Panc1 (cell line): Measurements from ENCODE around the gene IFIT5. TPM values are rescaled to one million over a fixed set of nuclear protein-coding genes. Genes with fewer than 3 reads are reported as not detected.

Experiments used
- ATAC-seq: fragments of 200-7000 bp; cut with Tn5 transposase; 2 replicates; pipeline ENCODE4 v1.9.1; 2020; ENCODE audit warnings: mild to moderate bottlenecking, moderate library complexity
- BruUV-seq: library from RNA; stranded (reverse); fragments of 400-500 nt; replicated peaks from 2 replicates; lab custom pipeline; 2021; lab: Mats Ljungman, UMichigan
- CTCF ChIA-PET: fragments of 300-600 bp; sonication (Branson Sonifier 250); formaldehyde crosslinking; loops from one replicate; lab custom pipeline; 2022; ENCODE audit warnings: antibody characterized with exemption; lab: Charles Lee
- POLR2A ChIA-PET: fragments of 300-600 bp; sonication (Branson Sonifier 250); formaldehyde crosslinking; loops from one replicate; lab custom pipeline; 2022; ENCODE audit warnings: antibody characterized with exemption; lab: Charles Lee
- DNase-seq: peaks from one replicate; pipeline ENCODE4 v3.0.0-alpha.2; 2010; ENCODE audit warnings: low read depth, low spot score
- H3K27ac ChIP-seq: 2 replicates; pipeline ENCODE4 v1.5.1; 2011; ENCODE audit warnings: mild to moderate bottlenecking, low read length, inconsistent platforms
- H3K27me3 ChIP-seq: fragments of 200-500 bp; sonication (Bioruptor generic); 2 replicates; pipeline ENCODE4 v1.6.0; 2014; ENCODE audit warnings: low read length, inconsistent platforms; ENCODE audit not compliant: control insufficient read depth, insufficient read depth
- H3K36me3 ChIP-seq: fragments of 200-500 bp; sonication (Bioruptor generic); 2 replicates; pipeline ENCODE4 v1.5.1; 2014; ENCODE audit warnings: inconsistent platforms, mild to moderate bottlenecking, low read length, moderate library complexity; ENCODE audit not compliant: control insufficient read depth, insufficient read depth
- H3K4me1 ChIP-seq: 2 replicates; pipeline ENCODE4 v1.5.1; 2011; ENCODE audit warnings: inconsistent platforms, mild to moderate bottlenecking, low read length, moderate library complexity; ENCODE audit not compliant: control insufficient read depth, insufficient read depth
- H3K4me3 ChIP-seq, 2 experiments: 2 replicates each; pipeline ENCODE4 v1.5.1; 2011 to 2012; ENCODE audit warnings: low read depth in 2 of 2, low read length in 2 of 2, mild to moderate bottlenecking in 2 of 2, inconsistent platforms in 1 of 2, moderate library complexity in 1 of 2
- H3K9me3 ChIP-seq: fragments of 200-500 bp; sonication (Bioruptor generic); 2 replicates; pipeline ENCODE4 v1.5.1; 2014; ENCODE audit warnings: low read depth, mild to moderate bottlenecking, inconsistent platforms, low read length, moderate library complexity; ENCODE audit not compliant: control insufficient read depth, insufficient read depth
- CTCF ChIP-seq: fragments of 450-650 bp; IDR thresholded peaks from 2 replicates; pipeline ENCODE4 v1.5.1; 2017; ENCODE audit warnings: mild to moderate bottlenecking
- POLR2AphosphoS5 ChIP-seq: IDR thresholded peaks from 2 replicates; pipeline ENCODE4 v1.6.1; 2012; ENCODE audit warnings: mild to moderate bottlenecking, low read depth, low read length, moderate library complexity
- REST ChIP-seq, 2 experiments: IDR thresholded peaks; 2 replicates each; pipeline ENCODE4 v1.6.1; 2011 to 2012; ENCODE audit warnings: low read depth in 2 of 2, control low read depth in 1 of 2, low read length in 1 of 2, mild to moderate bottlenecking in 1 of 2, moderate library complexity in 1 of 2; ENCODE audit not compliant: insufficient read depth in 1 of 2
- SIN3A ChIP-seq: IDR thresholded peaks from 2 replicates; pipeline ENCODE4 v1.6.1; 2012; ENCODE audit warnings: low read depth, mild to moderate bottlenecking, low read length, moderate library complexity, borderline replicate concordance; ENCODE audit not compliant: insufficient read depth
- TCF7L2 ChIP-seq: IDR thresholded peaks from 2 replicates; pipeline ENCODE4 v1.6.1; 2011; ENCODE audit warnings: mild to moderate bottlenecking, low read depth, low read length, inconsistent platforms
- in situ Hi-C: cut with HindIII; loops from 2 replicates; pipeline ENCODE4 v1.10.0; 2016; ENCODE audit warnings: low sequenced_read_pairs, low pct_unique_long_range_greater_than_20kb
- intact Hi-C: fragments of 100-400 bp; cut with micrococcal nuclease; formaldehyde crosslinking; loops from one replicate; pipeline ENCODE4 v1.10.0; 2022; ENCODE audit not compliant: unreplicated experiment
- total RNA-seq: library from RNA; stranded (reverse); gene quantifications from one replicate; pipeline ENCODE4 v1.2.1, GENCODE V29; 2021; ENCODE audit not compliant: unreplicated experiment

Gene IFIT5
- total RNA-seq, 1 experiment from 2014 or later = 11.1 TPM

GRCh38 chr10:89368129-89368528 is 46.2 kb upstream of the IFIT5 start:
- ATAC-seq (no peak), DNase-seq (no peak)
- Histone ChIP-seq H3K4me1 (peaks cover 3% of the 10 kb centered on the region; the same call in 1 of the 2 replicates), H3K27me3 (no peaks in the 10 kb centered on the region), H3K9me3 (no peaks in the 10 kb centered on the region), H3K27ac (no peak overlapping the region; the same call in 1 of the 2 replicates), H3K4me3 (no peak overlapping the region), H3K36me3 (no peaks in the 10 kb centered on the region)
- TF ChIP-seq POLR2AphosphoS5 (no peak), REST (IDR thresholded peaks at IDR 0.05; ENCODE audit: insufficient read depth in 1 of 2, low read depth in 2 of 2, low read length in 1 of 2) (no peak)
- BruUV-seq = no TSS peak
- intact Hi-C loops = no loop called here
- ChIA-PET POLR2A (no interaction called here), CTCF (no interaction called here)
- in situ Hi-C loops = no loop called here

DNA sequence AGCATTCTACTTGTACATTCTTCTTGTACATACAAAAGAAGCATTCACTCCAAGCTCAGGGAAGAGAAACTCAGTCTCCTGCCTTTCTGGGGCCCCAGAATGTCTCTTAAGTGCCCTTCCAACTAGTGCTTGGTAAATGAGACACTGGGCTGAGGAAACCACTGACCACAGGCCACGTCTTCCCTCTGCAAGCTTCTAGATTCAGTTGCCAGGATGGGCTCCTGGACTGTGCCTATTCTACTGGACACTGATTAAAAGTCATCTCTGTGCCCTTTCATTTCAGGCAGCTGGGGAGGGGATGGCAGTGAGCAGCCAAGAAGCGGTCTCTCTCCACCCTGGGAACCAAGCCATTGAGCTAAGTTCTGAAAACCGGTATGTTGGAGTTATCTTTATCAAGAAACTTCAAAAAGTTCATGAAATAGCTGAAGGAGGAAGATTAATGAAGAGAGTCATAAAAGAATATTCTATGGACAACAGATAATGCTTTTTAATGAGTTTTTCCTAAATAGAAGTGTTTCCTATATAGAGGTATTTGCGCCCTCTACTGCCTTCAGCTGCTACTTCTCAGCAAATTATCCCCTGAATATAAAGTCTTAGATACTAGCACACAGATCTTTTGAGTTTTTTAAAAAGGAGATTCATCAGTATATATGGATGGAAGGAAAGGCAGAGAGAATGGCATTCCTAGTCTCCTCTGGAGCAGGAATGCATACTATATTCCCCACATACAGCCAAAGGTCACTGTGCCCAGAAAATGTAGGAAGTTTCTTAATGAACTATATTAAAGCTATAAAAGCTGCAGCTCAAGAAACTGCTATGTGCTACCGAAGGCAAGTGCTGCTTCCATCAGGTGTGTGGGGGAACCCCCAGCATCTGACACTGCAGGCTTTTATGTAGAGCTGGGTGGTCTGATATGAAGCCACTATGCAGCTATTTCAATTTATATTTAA is 44.9 kb upstream of the IFIT5 start:
- intact Hi-C loops (no loop called here), in situ Hi-C loops (no loop called here)
- DNase-seq (no peak), ATAC-seq (peak; percentile 57)
- Histone ChIP-seq H3K27ac (peak overlapping the region; percentile 73), H3K4me3 (no peak overlapping the region), H3K27me3 (no peaks in the 10 kb centered on the region), H3K36me3 (no peaks in the 10 kb centered on the region), H3K4me1 (peaks cover 14% of the 10 kb centered on the region), H3K9me3 (no peaks in the 10 kb centered on the region)
- TF ChIP-seq POLR2AphosphoS5 = no peak
- peak; percentile 78 for TF ChIP-seq CTCF
- no TSS peak for BruUV-seq
- POLR2A ChIA-PET = no interaction called here
- CTCF ChIA-PET = interaction anchor here (0.5 to 1.3 kb wide), 3 partner anchors 19 to 156 kb away, joined by 3 to 8 read pairs (median 6); no protein-coding TSS in a partner anchor

DNA sequence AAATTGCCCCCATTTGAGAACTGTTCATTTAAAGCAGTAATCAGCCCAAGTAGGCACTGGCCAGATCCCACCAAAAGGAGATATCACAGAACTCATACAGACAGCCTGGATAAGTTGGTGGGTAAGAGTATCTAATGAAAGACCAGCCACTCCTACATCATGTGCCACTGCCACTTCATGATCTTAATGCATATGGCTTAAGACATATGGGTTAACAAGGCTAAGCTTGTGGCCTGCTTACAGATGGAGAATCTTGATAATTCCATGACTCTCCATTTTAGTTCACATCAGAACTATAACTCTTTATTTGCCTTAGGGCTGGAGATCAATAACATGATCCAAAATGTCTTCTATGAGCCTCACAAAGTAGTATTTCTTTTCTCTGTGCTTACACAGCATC is 43.3 kb upstream of the IFIT5 start:
- POLR2A ChIA-PET = no interaction called here

More for the DNA sequence above, 43.3 kb upstream of the IFIT5 start:
- no TSS peak for BruUV-seq
- no peaks in the 10 kb centered on the region for H3K9me3 ChIP-seq
- intact Hi-C loops (no loop called here), in situ Hi-C loops (no loop called here)
- no peaks in the 10 kb centered on the region for H3K27me3 ChIP-seq
- no peaks in the 10 kb centered on the region for H3K36me3 ChIP-seq
- peak overlapping the region; percentile 36; the same call in 1 of the 2 replicates for H3K27ac ChIP-seq
- H3K4me1 ChIP-seq = peaks cover 20% of the 10 kb centered on the region
- TF ChIP-seq TCF7L2 (no peak), SIN3A (no peak), POLR2AphosphoS5 (no peak), CTCF (no peak), REST (IDR thresholded peaks at IDR 0.05; ENCODE audit: insufficient read depth in 1 of 2, low read depth in 2 of 2, low read length in 1 of 2) (no peak)
- CTCF ChIA-PET = no interaction called here
- ATAC-seq (no peak), DNase-seq (no peak)
- no peak overlapping the region for H3K4me3 ChIP-seq
